VCaP (cell line): ENCODE results near the gene MAP7.
A peak's percentile ranks its signal among the peaks of the same experiment; 100 is the strongest.
"Not testable (repeated sequence)": the region's sequence is repeated elsewhere in the genome, so short reads cannot be mapped to it uniquely, and the experiment has no call there.

Experiments used
- H3K27ac ChIP-seq: fragments of 450-650 bp; 2 replicates; pipeline ENCODE4 v1.5.1; 2017
- CTCF ChIP-seq: fragments of 450-650 bp; conservative IDR thresholded peaks from 2 replicates; pipeline ENCODE4 v1.5.1; 2017; ENCODE audit warnings: mild to moderate bottlenecking, moderate library complexity

MAP7 gene

GRCh38 chr6:136550330-136551071 is at the start of gene MAP7:
Gene MAP7 (minus strand): TSS chr6:136550422. CDS start chr6:136550408, 14 bp downstream.
- peak within 1 kb of the TSS; percentile 95 for H3K27ac ChIP-seq
- TF ChIP-seq CTCF, result peak; percentile 99

GRCh38 chr6:136599329-136600011 is 49.2 kb upstream of the MAP7 start:
- no peak overlapping the region for H3K27ac ChIP-seq
- TF ChIP-seq CTCF, result no peak

GRCh38 chr6:136598048-136598447 is 47.8 kb upstream of the MAP7 start:
- no peak for TF ChIP-seq CTCF
- H3K27ac ChIP-seq, result no peak overlapping the region

- H3K27ac ChIP-seq, result no peak overlapping the region
- TF ChIP-seq CTCF, result no peak
Observed at GRCh38 chr6:136594671-136595070, 44.4 kb upstream of the MAP7 start.

- TF ChIP-seq CTCF, result no peak
- H3K27ac ChIP-seq, result no peak overlapping the region
Observed at GRCh38 chr6:136593748-136594490, 43.7 kb upstream of the MAP7 start.

GRCh38 chr6:136592930-136593673 is 42.9 kb upstream of the MAP7 start:
- no peak for TF ChIP-seq CTCF
- no peak overlapping the region for H3K27ac ChIP-seq

GRCh38 chr6:136591617-136592016 is 41.4 kb upstream of the MAP7 start:
- no peak for TF ChIP-seq CTCF
- H3K27ac ChIP-seq, result no peak overlapping the region

- H3K27ac ChIP-seq, result not testable (repeated sequence)
Observed at GRCh38 chr6:136590846-136591245, 40.6 kb upstream of the MAP7 start.
